Vagina (tissue), 2 donors: ENCODE measurements around the gene SLC9A4. TPM values are rescaled to one million over a fixed set of nuclear protein-coding genes. Genes with fewer than 3 reads are reported as not detected.
"Not testable (repeated sequence)": the region's sequence is repeated elsewhere in the genome, so short reads cannot be mapped to it uniquely, and the experiment has no call there.

Experiments
- DNase-seq, 2 donors: peaks; one replicate each; pipeline ENCODE4 v3.0.0-alpha.2; 2017; ENCODE audit errors: extremely low spot score in 2 of 2
- H3K27ac ChIP-seq: fragments of 200-600 bp; sonication (generic); one replicate; pipeline ENCODE4 v1.5.1; 2019
- H3K27me3 ChIP-seq: fragments of 200-600 bp; sonication (generic); one replicate; pipeline ENCODE4 v1.5.1; 2019
- H3K36me3 ChIP-seq, 2 donors: fragments of 200-600 bp; sonication (generic); one replicate each; pipeline ENCODE4 v1.5.1; 2017 to 2019
- H3K4me1 ChIP-seq: fragments of 200-600 bp; sonication (generic); one replicate; pipeline ENCODE4 v1.5.1; 2019
- H3K4me3 ChIP-seq, 2 donors: fragments of 200-600 bp; sonication (generic); 1 replicate in 1 of 2; 2 replicates in 1 of 2; pipeline ENCODE4 v1.5.1; 2016 to 2019
- H3K9me3 ChIP-seq: fragments of 200-600 bp; sonication (generic); one replicate; pipeline ENCODE4 v1.5.1; 2019
- CTCF ChIP-seq, 3 experiments: fragments of 450-650 bp in 2 of 3; fragments of 200-600 bp in 1 of 3; sonication (generic) in 1 of 3; IDR thresholded peaks; one replicate each; pipeline ENCODE4 v1.5.1; 2017 to 2019; ENCODE audit warnings: antibody characterized with exemption in 3 of 3, mild to moderate bottlenecking in 2 of 3, moderate library complexity in 2 of 3
- POLR2A ChIP-seq, 2 donors: fragments of 450-650 bp; IDR thresholded peaks; one replicate each; pipeline ENCODE4 v1.6.1; 2017; ENCODE audit warnings: antibody characterized with exemption in 2 of 2, mild to moderate bottlenecking in 2 of 2, moderate library complexity in 2 of 2
- POLR2AphosphoS5 ChIP-seq, 2 donors: sonication (generic); formaldehyde crosslinking; IDR thresholded peaks; one replicate each; pipeline ENCODE4 v1.9.0; 2017; ENCODE audit warnings: antibody characterized with exemption in 2 of 2, mild to moderate bottlenecking in 2 of 2, low read depth in 1 of 2; ENCODE audit not compliant: insufficient read depth in 1 of 2
- intact Hi-C: fragments of 100-400 bp; cut with DNase I; formaldehyde crosslinking; loops from one replicate; pipeline ENCODE4 v1.15.1; 2023
- total RNA-seq: library from RNA; depleted of rRNA; stranded (reverse); fragments of >200 nt; gene quantifications from one replicate; pipeline ENCODE4 v1.2.3, GENCODE V29; 2016

The SLC9A4 gene
- total RNA-seq, 1 donor from 2014 or later = not detected

- no peaks in the 10 kb centered on the region for H3K27me3 ChIP-seq
- TF ChIP-seq POLR2AphosphoS5 (IDR thresholded peaks at IDR 0.05; ENCODE audit: insufficient read depth in 1 of 2, low read depth in 1 of 2) (no peak), CTCF (IDR thresholded peaks at IDR 0.05) (no peak), POLR2A (IDR thresholded peaks at IDR 0.05) (no peak)
- no peak overlapping the region for H3K27ac ChIP-seq
- H3K4me3 ChIP-seq = no peak overlapping the region
- no peak for DNase-seq
- no peaks in the 10 kb centered on the region for H3K4me1 ChIP-seq
- intact Hi-C loops = no loop called here
- no peaks in the 10 kb centered on the region for H3K9me3 ChIP-seq
- H3K36me3 ChIP-seq = no peaks in the 10 kb centered on the region
Observed at GRCh38 chr2:102550151-102550550, 77.1 kb downstream of the SLC9A4 start.

- no peak overlapping the region for H3K27ac ChIP-seq
- no peaks in the 10 kb centered on the region for H3K4me1 ChIP-seq
- H3K4me3 ChIP-seq = no peak overlapping the region
- TF ChIP-seq POLR2AphosphoS5 (IDR thresholded peaks at IDR 0.05; ENCODE audit: insufficient read depth in 1 of 2, low read depth in 1 of 2) (no peak), POLR2A (IDR thresholded peaks at IDR 0.05) (no peak), CTCF (IDR thresholded peaks at IDR 0.05) (no peak)
- intact Hi-C loops = no loop called here
- no peak for DNase-seq
- H3K36me3 ChIP-seq = no peaks in the 10 kb centered on the region
- H3K27me3 ChIP-seq = no peaks in the 10 kb centered on the region
- no peaks in the 10 kb centered on the region for H3K9me3 ChIP-seq
Observed at GRCh38 chr2:102551329-102552096, 78.5 kb downstream of the SLC9A4 start.

GRCh38 chr2:102553601-102554000 is 80.6 kb downstream of the SLC9A4 start:
- H3K36me3 ChIP-seq = no peaks in the 10 kb centered on the region
- TF ChIP-seq POLR2AphosphoS5 (IDR thresholded peaks at IDR 0.05; ENCODE audit: insufficient read depth in 1 of 2, low read depth in 1 of 2) (no peak), POLR2A (IDR thresholded peaks at IDR 0.05) (no peak), CTCF (IDR thresholded peaks at IDR 0.05) (no peak)
- no peaks in the 10 kb centered on the region for H3K27me3 ChIP-seq
- intact Hi-C loops = no loop called here
- H3K4me3 ChIP-seq = no peak overlapping the region
- H3K27ac ChIP-seq = no peak overlapping the region
- no peaks in the 10 kb centered on the region for H3K4me1 ChIP-seq
- no peak for DNase-seq
- no peaks in the 10 kb centered on the region for H3K9me3 ChIP-seq

GRCh38 chr2:102558463-102558862 is 85.4 kb downstream of the SLC9A4 start:
- Histone ChIP-seq H3K27me3 (no peaks in the 10 kb centered on the region), H3K9me3 (no peaks in the 10 kb centered on the region), H3K4me3 (no peak overlapping the region), H3K4me1 (no peaks in the 10 kb centered on the region), H3K27ac (no peak overlapping the region), H3K36me3 (no peaks in the 10 kb centered on the region)
- no peak for DNase-seq
- no peak for TF ChIP-seq POLR2A (IDR thresholded peaks at IDR 0.05)
- no peak for TF ChIP-seq CTCF (IDR thresholded peaks at IDR 0.05)
- TF ChIP-seq POLR2AphosphoS5 (IDR thresholded peaks at IDR 0.05; ENCODE audit: insufficient read depth in 1 of 2, low read depth in 1 of 2) = no peak
- intact Hi-C loops = no loop called here

- DNase-seq, H3K36me3 ChIP-seq, H3K27me3 ChIP-seq, H3K4me1 ChIP-seq, H3K9me3 ChIP-seq, H3K4me3 ChIP-seq, H3K27ac ChIP-seq, intact Hi-C loops: not testable (repeated sequence)
Observed at GRCh38 chr2:102562542-102562941, 89.5 kb downstream of the SLC9A4 start.
